Activated T-cell treated with anti-CD3 and anti-CD28 coated beads, Interleukin-2, amount 50 U/mL, for 4 hours (primary cell): ENCODE measurements around the gene AHRR. TPM values are rescaled to one million over a fixed set of nuclear protein-coding genes. Genes with fewer than 3 reads are reported as not detected.
"Not testable (repeated sequence)": the region's sequence is repeated elsewhere in the genome, so short reads cannot be mapped to it uniquely, and the experiment has no call there.

Source experiments
- ATAC-seq, 2 donors: fragments of 200-7000 bp; cut with Tn5 transposase; one replicate each; pipeline ENCODE4 v1.10.0; 2021
- DNase-seq: peaks from one replicate; pipeline ENCODE4 v3.0.0-alpha.2; 2020
- H3K27me3 Mint-ChIP-seq: one replicate; pipeline ENCODE4 v1.8.0; 2021; ENCODE audit warnings: low read depth, mixed read lengths
- H3K36me3 Mint-ChIP-seq: one replicate; pipeline ENCODE4 v1.8.0; 2022; ENCODE audit warnings: mixed read lengths; ENCODE audit not compliant: insufficient read depth
- H3K4me1 Mint-ChIP-seq: one replicate; pipeline ENCODE4 v1.8.0; 2021; ENCODE audit warnings: low read depth, mixed read lengths
- H3K4me3 Mint-ChIP-seq: one replicate; pipeline ENCODE4 v1.8.0; 2021; ENCODE audit warnings: mild to moderate bottlenecking, moderate library complexity, mixed read lengths
- H3K9me3 Mint-ChIP-seq: one replicate; pipeline ENCODE4 v1.8.0; 2021; ENCODE audit warnings: mixed read lengths
- total RNA-seq, 3 donors: library from RNA; stranded (reverse); gene quantifications; one replicate each; pipeline ENCODE4 v1.2.1, GENCODE V29; 2021

Gene AHRR
- total RNA-seq, 3 donors from 2014 or later = 17.2 to 22.8 (median 22.2) TPM

- ATAC-seq = no peak
- Mint-ChIP-seq H3K4me1 (peaks cover 58% of the 10 kb centered on the region), H3K36me3 (no peaks in the 10 kb centered on the region), H3K4me3 (no peak overlapping the region), H3K9me3 (no peaks in the 10 kb centered on the region), H3K27me3 (peaks cover 9% of the 10 kb centered on the region)
- DNase-seq = no peak
Measured at GRCh38 chr5:375921-376798, 54.6 kb downstream of the AHRR start.

- Mint-ChIP-seq H3K4me3 (no peak overlapping the region), H3K9me3 (peaks cover 2% of the 10 kb centered on the region), H3K4me1 (peaks cover 58% of the 10 kb centered on the region), H3K27me3 (peaks cover 7% of the 10 kb centered on the region), H3K36me3 (no peaks in the 10 kb centered on the region)
- ATAC-seq (no peak), DNase-seq (no peak)
Measured at GRCh38 chr5:376799-377325, 55.3 kb downstream of the AHRR start.

DNA sequence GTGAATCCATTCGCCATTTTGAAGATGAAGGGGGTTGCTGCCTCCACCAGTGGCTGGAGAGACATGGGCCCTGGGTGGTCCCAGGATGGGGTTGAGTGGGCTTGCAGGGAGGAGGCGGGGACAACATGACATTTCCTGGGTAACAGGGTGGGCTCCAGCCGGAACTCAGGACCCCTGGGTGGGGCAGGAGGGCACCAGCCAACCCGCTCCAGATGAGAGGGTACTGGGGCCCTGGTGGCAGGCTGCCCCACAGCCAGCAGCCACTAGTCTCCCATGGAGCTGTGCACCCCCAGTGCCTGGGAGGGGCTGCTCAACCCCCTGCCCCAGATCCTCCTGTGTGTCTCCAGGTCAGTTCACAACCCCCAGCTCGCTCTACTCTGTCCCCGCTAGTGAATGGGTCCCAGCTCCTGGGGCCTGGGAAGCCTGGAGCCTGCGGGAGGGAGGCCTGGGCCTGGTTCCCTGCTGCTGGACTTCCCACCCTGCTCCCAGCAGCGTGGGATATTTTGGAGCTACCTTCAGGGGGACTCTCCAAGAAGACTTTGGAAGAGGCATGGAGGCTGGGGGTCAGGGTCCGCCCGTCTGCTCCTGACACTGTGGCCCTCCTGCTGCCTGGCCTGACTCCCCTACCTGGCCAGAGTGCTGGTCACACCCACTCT, 55.9 kb downstream of the AHRR start:
- Mint-ChIP-seq H3K27me3 (peaks cover 7% of the 10 kb centered on the region), H3K4me1 (peaks cover 58% of the 10 kb centered on the region), H3K4me3 (no peak overlapping the region), H3K9me3 (peaks cover 4% of the 10 kb centered on the region), H3K36me3 (peaks cover 2% of the 10 kb centered on the region)
- ATAC-seq = no peak
- DNase-seq = no peak

DNA sequence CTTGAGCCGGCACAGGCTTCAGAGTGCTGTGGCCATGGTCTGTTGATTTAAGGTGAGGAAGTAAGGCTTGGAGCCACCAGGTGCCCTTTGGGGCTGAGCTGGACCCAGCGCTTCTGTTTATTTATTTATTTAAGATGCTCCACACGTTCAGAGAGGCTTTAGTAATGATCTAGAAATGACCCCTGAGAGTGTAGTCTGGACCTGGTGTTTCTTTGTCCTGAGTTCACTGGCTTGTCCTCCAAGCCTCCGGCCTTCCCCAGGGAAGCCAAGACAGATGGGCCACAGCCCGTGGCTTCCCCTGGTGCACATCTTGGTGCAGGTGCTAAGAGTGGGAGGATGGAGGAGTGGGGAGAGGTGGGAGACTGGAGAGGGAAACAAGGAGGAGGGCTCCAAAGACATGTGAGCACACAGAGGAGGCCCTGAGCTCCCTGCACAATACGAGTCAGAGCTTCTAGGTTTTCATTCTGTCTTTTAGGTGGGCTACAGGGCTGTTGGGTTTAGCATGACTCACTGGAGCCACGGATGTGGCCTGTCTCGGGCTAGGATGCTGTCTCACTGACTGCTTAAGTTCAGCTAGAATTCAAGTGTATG, 56.9 kb downstream of the AHRR start:
- Mint-ChIP-seq H3K4me1 (peaks cover 55% of the 10 kb centered on the region), H3K36me3 (peaks cover 2% of the 10 kb centered on the region), H3K9me3 (peaks cover 4% of the 10 kb centered on the region), H3K27me3 (peaks cover 7% of the 10 kb centered on the region), H3K4me3 (peak overlapping the region; percentile 64)
- ATAC-seq (peak; percentile 76), DNase-seq (no peak)

- DNase-seq = no peak
Measured at GRCh38 chr5:378976-379742, 57.6 kb downstream of the AHRR start.

DNA sequence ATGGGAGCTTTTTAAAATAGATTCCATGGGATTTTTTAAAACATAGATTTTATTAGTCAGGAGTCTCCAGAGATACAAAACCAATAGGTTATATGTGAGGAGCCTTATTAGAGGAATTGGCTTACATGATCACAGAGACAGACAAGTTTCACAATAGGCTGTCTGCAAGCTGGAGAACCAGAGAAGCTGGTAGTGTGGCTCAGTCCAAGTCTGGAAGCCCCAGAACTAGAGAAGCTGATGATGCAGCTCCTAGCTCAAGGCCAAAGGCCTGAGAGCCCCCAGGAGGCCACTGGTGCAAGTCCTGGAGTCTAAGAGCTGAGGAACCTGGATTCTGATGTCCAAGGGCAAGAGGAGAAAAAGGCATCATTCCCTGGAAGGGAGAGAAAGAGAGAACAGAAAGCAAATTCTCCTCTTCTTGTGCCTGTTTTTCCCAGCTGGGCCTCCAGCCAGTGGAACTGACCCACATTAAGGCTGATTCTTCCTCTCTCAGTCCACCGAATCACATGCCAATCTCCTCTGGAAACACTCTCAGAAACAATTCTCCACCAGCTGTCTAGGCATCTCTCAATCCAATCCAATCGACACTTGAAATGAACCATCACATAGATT, 59.3 kb downstream of the AHRR start:
- no peak for ATAC-seq
- Mint-ChIP-seq H3K4me1 (peaks cover 47% of the 10 kb centered on the region), H3K36me3 (peaks cover 8% of the 10 kb centered on the region), H3K27me3 (no peaks in the 10 kb centered on the region), H3K4me3 (no peak overlapping the region), H3K9me3 (peaks cover 9% of the 10 kb centered on the region)
- DNase-seq = no peak

More at GRCh38 chr5:378976-379742, 57.6 kb downstream of the AHRR start:
- peaks cover 7% of the 10 kb centered on the region for H3K27me3 Mint-ChIP-seq
- H3K4me3 Mint-ChIP-seq = peak overlapping the region; percentile 64
- H3K36me3 Mint-ChIP-seq = peaks cover 4% of the 10 kb centered on the region
- ATAC-seq = peak; percentile 66 to 72
- H3K4me1 Mint-ChIP-seq = peaks cover 59% of the 10 kb centered on the region
- H3K9me3 Mint-ChIP-seq = peaks cover 4% of the 10 kb centered on the region

GRCh38 chr5:383066-383465, 61.6 kb downstream of the AHRR start:
- no peak for ATAC-seq
- peaks cover 41% of the 10 kb centered on the region for H3K4me1 Mint-ChIP-seq
- no peak for DNase-seq
- H3K4me3 Mint-ChIP-seq = no peak overlapping the region
- peaks cover 15% of the 10 kb centered on the region for H3K9me3 Mint-ChIP-seq
- peaks cover 10% of the 10 kb centered on the region for H3K36me3 Mint-ChIP-seq
- H3K27me3 Mint-ChIP-seq = no peaks in the 10 kb centered on the region

DNA sequence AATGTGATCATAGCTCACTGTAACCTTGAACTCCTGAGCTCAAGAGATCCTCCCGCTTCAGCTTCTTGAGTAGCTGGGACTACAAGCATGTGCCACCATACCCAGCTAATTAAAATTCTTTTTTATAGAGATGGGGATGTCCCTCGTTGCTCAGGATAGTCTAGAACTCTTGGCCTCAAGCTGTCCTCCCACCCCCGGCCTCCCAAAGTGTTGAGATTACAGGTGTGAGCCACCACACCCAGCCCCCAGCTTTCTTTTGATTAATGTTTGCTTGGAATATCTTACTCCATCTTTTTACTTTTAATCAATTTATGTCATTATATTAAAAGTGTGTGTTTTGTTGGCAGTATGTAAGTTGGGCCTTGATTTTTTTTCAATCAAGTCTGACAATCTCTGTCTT, 62.1 kb downstream of the AHRR start:
- peaks cover 10% of the 10 kb centered on the region for H3K36me3 Mint-ChIP-seq
- H3K9me3 Mint-ChIP-seq = peaks cover 15% of the 10 kb centered on the region
- no peak overlapping the region for H3K4me3 Mint-ChIP-seq
- peaks cover 35% of the 10 kb centered on the region for H3K4me1 Mint-ChIP-seq
- ATAC-seq = no peak
- no peaks in the 10 kb centered on the region for H3K27me3 Mint-ChIP-seq
- DNase-seq = no peak

- not testable (repeated sequence) for DNase-seq
- peaks cover 15% of the 10 kb centered on the region for H3K9me3 Mint-ChIP-seq
Measured at GRCh38 chr5:384576-384975, 63.1 kb downstream of the AHRR start.

GRCh38 chr5:385321-385720, 63.8 kb downstream of the AHRR start:
- ATAC-seq (no peak), DNase-seq (no peak)
- H3K9me3 Mint-ChIP-seq = peaks cover 15% of the 10 kb centered on the region
- no peak overlapping the region for H3K4me3 Mint-ChIP-seq
- H3K27me3 Mint-ChIP-seq = no peaks in the 10 kb centered on the region
- peaks cover 10% of the 10 kb centered on the region for H3K36me3 Mint-ChIP-seq
- H3K4me1 Mint-ChIP-seq = peaks cover 21% of the 10 kb centered on the region

More at GRCh38 chr5:384576-384975, 63.1 kb downstream of the AHRR start:
- peaks cover 10% of the 10 kb centered on the region for H3K36me3 Mint-ChIP-seq
- not testable (repeated sequence) for H3K27me3 Mint-ChIP-seq, ATAC-seq, H3K4me3 Mint-ChIP-seq
- H3K4me1 Mint-ChIP-seq = peaks cover 26% of the 10 kb centered on the region

- ATAC-seq (no peak), DNase-seq (no peak)
- Mint-ChIP-seq H3K9me3 (peaks cover 14% of the 10 kb centered on the region), H3K36me3 (peaks cover 10% of the 10 kb centered on the region), H3K27me3 (no peaks in the 10 kb centered on the region), H3K4me1 (peaks cover 15% of the 10 kb centered on the region), H3K4me3 (no peak overlapping the region)
Measured at GRCh38 chr5:386432-387341, 65.2 kb downstream of the AHRR start.

- no peak overlapping the region for H3K4me3 Mint-ChIP-seq
- peaks cover 8% of the 10 kb centered on the region for H3K36me3 Mint-ChIP-seq
- H3K27me3 Mint-ChIP-seq = no peaks in the 10 kb centered on the region
- DNase-seq = no peak
- H3K4me1 Mint-ChIP-seq = peaks cover 16% of the 10 kb centered on the region
- no peak for ATAC-seq
- H3K9me3 Mint-ChIP-seq = peaks cover 10% of the 10 kb centered on the region
Measured at GRCh38 chr5:387491-388265, 66.2 kb downstream of the AHRR start.
